CMK (cell line): ENCODE data around the gene EPGN.
"Not testable (repeated sequence)": the region's sequence is repeated elsewhere in the genome, so short reads cannot be mapped to it uniquely, and the experiment has no call there.

Experiments
- DNase-seq: peaks from one replicate; pipeline ENCODE4 v3.0.0-alpha.2; 2010; ENCODE audit warnings: low read depth

EPGN gene

DNA sequence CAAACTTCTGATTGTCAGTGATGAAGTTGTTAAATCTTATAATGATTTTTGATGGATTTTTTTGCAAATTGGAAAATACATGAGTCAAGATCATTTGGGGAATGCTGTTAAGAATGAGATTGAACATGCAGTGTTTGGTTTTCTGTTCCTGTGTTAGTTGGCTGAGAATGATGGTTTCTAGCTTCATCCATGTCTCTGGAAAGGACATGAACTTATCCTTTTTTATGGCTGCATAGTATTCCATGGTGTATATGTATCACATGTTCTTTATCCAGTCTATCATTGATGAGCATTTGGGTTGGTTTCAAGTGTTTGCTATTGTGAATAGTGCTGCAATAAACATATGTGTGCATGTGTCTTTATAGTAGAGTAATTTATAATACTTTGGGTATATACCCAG lies 32.2 kb downstream of the EPGN start:
- DNase-seq, result not testable (repeated sequence)

- no peak for DNase-seq
These were observed 35.8 kb downstream of the EPGN start for GRCh38 chr4:74344031-74344430.

GRCh38 chr4:74353858-74354257 lies 45.6 kb downstream of the EPGN start:
- DNase-seq, result no peak

DNA sequence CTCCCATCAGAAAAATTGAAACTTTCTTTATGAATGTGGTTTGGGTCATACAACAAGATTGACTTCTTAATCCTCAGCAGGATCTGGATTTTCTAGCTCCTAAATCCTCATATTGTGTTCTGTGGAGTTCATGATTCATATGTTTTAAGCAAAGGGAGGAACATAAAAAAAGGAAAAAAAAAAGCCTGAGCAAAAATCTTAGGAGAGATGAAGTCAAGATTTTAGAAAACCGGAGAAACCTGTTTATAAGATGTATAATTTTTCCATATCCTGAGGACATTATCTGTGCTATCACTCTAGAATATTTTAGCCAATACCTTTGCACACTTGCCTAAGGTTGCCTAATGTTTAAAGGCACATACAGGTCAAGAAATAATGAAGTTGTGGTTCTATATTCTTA lies 49.7 kb downstream of the EPGN start:
- DNase-seq, result no peak

GRCh38 chr4:74361671-74362070 lies 53.4 kb downstream of the EPGN start:
- no peak for DNase-seq

GRCh38 chr4:74362347-74362746 lies 54.1 kb downstream of the EPGN start:
- no peak for DNase-seq

DNA sequence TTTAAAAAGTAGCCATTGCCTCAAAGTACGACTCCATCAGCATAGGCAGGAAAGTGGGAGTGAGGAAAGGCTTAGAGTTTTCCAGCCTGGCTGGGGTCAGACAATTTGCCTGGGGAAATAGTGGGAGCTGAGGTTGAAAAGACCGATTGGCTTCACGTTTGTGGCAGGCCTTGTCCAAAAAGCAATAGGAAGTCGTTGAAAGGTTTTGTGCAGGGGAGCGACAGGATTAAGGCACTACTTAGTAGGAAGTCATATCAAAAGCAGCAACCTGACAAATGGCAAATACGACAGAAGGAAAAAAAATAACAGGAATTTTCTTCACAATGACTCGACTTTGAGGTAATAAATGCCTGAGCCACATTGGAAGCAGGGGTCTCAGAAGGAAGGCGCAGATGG lies 56.0 kb downstream of the EPGN start:
- no peak for DNase-seq

DNA sequence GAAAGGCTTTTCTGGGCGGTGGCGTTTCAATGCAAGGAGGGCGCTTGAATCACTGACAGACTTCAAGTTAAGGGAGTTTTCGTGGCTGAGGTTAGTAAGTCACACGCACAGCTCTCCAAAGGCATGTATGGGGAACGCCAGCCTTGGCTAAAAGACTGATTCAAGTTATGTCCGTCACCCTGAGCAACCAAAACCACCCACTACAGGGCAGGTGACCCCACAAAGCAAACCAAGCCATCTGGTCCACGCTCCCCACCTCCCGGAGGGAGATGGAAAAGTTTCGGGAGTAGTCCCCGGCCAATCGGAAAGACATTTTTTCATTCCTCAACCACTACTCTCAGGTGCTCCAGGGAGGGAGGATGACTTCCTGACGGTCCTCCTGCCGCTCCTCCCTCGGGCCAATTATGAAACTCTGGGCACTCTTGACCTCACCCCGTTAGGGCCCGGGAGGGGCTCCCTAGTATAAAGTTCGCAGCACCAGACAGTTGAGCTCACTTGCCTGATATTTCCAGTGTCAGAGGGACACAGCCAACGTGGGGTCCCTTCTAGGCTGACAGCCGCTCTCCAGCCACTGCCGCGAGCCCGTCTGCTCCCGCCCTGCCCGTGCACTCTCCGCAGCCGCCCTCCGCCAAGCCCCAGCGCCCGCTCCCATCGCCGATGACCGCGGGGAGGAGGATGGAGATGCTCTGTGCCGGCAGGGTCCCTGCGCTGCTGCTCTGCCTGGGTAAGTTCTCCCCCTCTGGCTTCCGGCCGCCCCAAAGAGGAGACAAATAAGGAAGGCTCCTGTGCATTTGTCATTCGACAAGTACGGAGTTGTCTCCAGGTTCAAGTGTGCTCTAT lies 56.6 kb downstream of the EPGN start, which contains the start of gene EREG:
EREG (plus strand) TSS at position 494 of the 840 bp plus-strand sequence; CDS start at position 658, 164 bp downstream.
- no peak for DNase-seq

GRCh38 chr4:74365761-74366160 lies 57.5 kb downstream of the EPGN start:
- no peak for DNase-seq
